ENCODE measurements around the gene TSC2.

GRCh38 chr16:2007081-2007836 is 40.5 kb upstream of the TSC2 start:
- TF ChIP-seq CTCF (conservative IDR thresholded peaks at IDR 0.05; ENCODE audit: low read length) (no peak), EZH2phosphoT487 (IDR thresholded peaks at IDR 0.05; ENCODE audit: borderline replicate concordance, low read depth, low read length) (no peak)
